Liver (tissue), 3 donors: ENCODE measurements around the gene GJA5.

Experiments
- FOXA1 ChIP-seq: IDR thresholded peaks from 2 replicates; pipeline ENCODE4 v1.6.1; 2016; ENCODE audit warnings: antibody characterized with exemption
- HNF4G ChIP-seq: IDR thresholded peaks from 2 replicates; pipeline ENCODE4 v1.6.1; 2016; ENCODE audit warnings: antibody characterized with exemption
- JUND ChIP-seq, 2 donors: IDR thresholded peaks; 2 replicates each; pipeline ENCODE4 v1.6.1; 2016; ENCODE audit warnings: antibody characterized with exemption in 2 of 2
- RAD21 ChIP-seq, 2 donors: IDR thresholded peaks; 2 replicates each; pipeline ENCODE4 v1.6.1; 2016; ENCODE audit warnings: antibody characterized with exemption in 2 of 2, mild to moderate bottlenecking in 2 of 2
- SP1 ChIP-seq: IDR thresholded peaks from 2 replicates; pipeline ENCODE4 v1.6.1; 2018; ENCODE audit warnings: antibody characterized with exemption, mild to moderate bottlenecking
- TAF1 ChIP-seq: conservative IDR thresholded peaks from 2 replicates; pipeline ENCODE4 v1.6.1; 2016; ENCODE audit warnings: antibody characterized with exemption, mild to moderate bottlenecking
- YY1 ChIP-seq: IDR thresholded peaks from 2 replicates; pipeline ENCODE4 v1.6.1; 2016; ENCODE audit warnings: antibody characterized with exemption, mild to moderate bottlenecking
- TF ChIP-seq, protein P1 (sequence below): fragments of 150-350 bp; IDR thresholded peaks from 2 replicates; pipeline ENCODE4 v1.5.1; 2017; ENCODE audit warnings: improper control_type of control experiment, low read depth, low read length; ENCODE audit not compliant: missing input control
- TF ChIP-seq, protein P2 (sequence below): IDR thresholded peaks from 2 replicates; pipeline ENCODE4 v1.6.1; 2016; ENCODE audit warnings: antibody characterized with exemption
- TF ChIP-seq, protein P3 (sequence below): IDR thresholded peaks from 2 replicates; pipeline ENCODE4 v1.6.1; 2016; ENCODE audit warnings: antibody characterized with exemption
- TF ChIP-seq, protein P4 (sequence below): IDR thresholded peaks from 2 replicates; pipeline ENCODE4 v1.6.1; 2016; ENCODE audit warnings: antibody characterized with exemption
- TF ChIP-seq, protein P5 (sequence below): IDR thresholded peaks from 2 replicates; pipeline ENCODE4 v1.6.1; 2016; ENCODE audit warnings: antibody characterized with exemption, mild to moderate bottlenecking
- donor health status: healthy.
- donor health status: healthy.

DNA sequence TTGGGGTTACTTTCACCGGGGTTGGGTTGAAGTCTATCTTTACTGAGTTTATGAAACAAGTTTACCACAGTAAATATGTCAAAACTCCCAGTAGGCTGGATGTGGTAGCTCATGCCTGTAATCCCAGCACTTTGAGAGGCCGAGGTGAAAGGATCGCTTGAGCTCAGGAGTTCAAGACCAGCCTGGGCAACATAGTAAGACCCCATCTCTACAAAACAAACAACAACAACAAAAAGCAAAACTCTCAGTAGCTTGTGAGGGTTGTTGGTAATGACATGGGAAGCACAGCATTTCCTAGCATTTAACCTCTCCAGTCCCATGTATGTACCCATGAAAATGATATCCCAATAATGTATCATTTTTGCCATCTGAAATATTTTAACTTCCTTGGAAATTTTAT lies 34.7 kb downstream of the GJA5 start:
- TF ChIP-seq FOXA1 (no peak), HNF4G (no peak), RAD21 (IDR thresholded peaks at IDR 0.05) (no peak), TAF1 (no peak), JUND (IDR thresholded peaks at IDR 0.05) (no peak), SP1 (no peak), YY1 (no peak)
- TF ChIP-seq, protein P1, sequence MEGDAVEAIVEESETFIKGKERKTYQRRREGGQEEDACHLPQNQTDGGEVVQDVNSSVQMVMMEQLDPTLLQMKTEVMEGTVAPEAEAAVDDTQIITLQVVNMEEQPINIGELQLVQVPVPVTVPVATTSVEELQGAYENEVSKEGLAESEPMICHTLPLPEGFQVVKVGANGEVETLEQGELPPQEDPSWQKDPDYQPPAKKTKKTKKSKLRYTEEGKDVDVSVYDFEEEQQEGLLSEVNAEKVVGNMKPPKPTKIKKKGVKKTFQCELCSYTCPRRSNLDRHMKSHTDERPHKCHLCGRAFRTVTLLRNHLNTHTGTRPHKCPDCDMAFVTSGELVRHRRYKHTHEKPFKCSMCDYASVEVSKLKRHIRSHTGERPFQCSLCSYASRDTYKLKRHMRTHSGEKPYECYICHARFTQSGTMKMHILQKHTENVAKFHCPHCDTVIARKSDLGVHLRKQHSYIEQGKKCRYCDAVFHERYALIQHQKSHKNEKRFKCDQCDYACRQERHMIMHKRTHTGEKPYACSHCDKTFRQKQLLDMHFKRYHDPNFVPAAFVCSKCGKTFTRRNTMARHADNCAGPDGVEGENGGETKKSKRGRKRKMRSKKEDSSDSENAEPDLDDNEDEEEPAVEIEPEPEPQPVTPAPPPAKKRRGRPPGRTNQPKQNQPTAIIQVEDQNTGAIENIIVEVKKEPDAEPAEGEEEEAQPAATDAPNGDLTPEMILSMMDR, result no peak
- TF ChIP-seq, protein P2, sequence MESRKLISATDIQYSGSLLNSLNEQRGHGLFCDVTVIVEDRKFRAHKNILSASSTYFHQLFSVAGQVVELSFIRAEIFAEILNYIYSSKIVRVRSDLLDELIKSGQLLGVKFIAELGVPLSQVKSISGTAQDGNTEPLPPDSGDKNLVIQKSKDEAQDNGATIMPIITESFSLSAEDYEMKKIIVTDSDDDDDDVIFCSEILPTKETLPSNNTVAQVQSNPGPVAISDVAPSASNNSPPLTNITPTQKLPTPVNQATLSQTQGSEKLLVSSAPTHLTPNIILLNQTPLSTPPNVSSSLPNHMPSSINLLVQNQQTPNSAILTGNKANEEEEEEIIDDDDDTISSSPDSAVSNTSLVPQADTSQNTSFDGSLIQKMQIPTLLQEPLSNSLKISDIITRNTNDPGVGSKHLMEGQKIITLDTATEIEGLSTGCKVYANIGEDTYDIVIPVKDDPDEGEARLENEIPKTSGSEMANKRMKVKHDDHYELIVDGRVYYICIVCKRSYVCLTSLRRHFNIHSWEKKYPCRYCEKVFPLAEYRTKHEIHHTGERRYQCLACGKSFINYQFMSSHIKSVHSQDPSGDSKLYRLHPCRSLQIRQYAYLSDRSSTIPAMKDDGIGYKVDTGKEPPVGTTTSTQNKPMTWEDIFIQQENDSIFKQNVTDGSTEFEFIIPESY, result no peak
- TF ChIP-seq, protein P3, sequence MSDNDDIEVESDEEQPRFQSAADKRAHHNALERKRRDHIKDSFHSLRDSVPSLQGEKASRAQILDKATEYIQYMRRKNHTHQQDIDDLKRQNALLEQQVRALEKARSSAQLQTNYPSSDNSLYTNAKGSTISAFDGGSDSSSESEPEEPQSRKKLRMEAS, result no peak
- TF ChIP-seq, protein P4, sequence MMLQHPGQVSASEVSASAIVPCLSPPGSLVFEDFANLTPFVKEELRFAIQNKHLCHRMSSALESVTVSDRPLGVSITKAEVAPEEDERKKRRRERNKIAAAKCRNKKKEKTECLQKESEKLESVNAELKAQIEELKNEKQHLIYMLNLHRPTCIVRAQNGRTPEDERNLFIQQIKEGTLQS, result no peak
- TF ChIP-seq, protein P5, sequence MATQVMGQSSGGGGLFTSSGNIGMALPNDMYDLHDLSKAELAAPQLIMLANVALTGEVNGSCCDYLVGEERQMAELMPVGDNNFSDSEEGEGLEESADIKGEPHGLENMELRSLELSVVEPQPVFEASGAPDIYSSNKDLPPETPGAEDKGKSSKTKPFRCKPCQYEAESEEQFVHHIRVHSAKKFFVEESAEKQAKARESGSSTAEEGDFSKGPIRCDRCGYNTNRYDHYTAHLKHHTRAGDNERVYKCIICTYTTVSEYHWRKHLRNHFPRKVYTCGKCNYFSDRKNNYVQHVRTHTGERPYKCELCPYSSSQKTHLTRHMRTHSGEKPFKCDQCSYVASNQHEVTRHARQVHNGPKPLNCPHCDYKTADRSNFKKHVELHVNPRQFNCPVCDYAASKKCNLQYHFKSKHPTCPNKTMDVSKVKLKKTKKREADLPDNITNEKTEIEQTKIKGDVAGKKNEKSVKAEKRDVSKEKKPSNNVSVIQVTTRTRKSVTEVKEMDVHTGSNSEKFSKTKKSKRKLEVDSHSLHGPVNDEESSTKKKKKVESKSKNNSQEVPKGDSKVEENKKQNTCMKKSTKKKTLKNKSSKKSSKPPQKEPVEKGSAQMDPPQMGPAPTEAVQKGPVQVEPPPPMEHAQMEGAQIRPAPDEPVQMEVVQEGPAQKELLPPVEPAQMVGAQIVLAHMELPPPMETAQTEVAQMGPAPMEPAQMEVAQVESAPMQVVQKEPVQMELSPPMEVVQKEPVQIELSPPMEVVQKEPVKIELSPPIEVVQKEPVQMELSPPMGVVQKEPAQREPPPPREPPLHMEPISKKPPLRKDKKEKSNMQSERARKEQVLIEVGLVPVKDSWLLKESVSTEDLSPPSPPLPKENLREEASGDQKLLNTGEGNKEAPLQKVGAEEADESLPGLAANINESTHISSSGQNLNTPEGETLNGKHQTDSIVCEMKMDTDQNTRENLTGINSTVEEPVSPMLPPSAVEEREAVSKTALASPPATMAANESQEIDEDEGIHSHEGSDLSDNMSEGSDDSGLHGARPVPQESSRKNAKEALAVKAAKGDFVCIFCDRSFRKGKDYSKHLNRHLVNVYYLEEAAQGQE, result no peak
